ENCODE measurements around the gene VGLL3. TPM values are rescaled to one million over a fixed set of nuclear protein-coding genes. Genes with fewer than 3 reads are reported as not detected.

Gene VGLL3
- polyA plus RNA-seq, 1 donor from 2014 or later, result 0.06 TPM

DNA sequence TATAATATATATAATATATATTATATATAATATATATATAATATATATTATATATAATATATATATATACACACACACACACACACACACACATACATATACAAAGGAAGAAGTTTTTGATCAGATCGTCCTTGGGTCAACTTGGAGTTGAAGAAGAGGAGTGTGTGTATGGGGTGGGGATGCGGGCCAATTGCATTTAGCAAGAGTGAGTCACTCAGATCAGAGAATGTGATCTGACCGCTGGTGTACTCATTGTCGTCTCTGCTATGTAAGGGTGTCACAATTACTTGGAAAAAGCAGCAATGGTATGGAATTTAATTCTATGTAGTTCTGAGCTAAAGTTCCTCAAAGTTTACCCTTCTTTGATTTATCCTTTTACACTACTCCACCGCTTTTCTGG, 4.6 kb upstream of the VGLL3 start:
- H3K9ac ChIP-seq (ENCODE audit: low read length), result no peak overlapping the region
- H2AFZ ChIP-seq (ENCODE audit: low read depth, low read length), result no peak overlapping the region
- H3K27me3 ChIP-seq (ENCODE audit: insufficient read depth, low read depth, low read length), result no peaks in the 10 kb centered on the region
- no peaks in the 10 kb centered on the region for H3K9me3 ChIP-seq (ENCODE audit: low read length)
- H3K9me2 ChIP-seq (ENCODE audit: insufficient read depth, low read length), result no peaks in the 10 kb centered on the region
- H3K36me3 ChIP-seq (ENCODE audit: insufficient read depth, low read length), result no peaks in the 10 kb centered on the region
- TF ChIP-seq SMC3 (conservative IDR thresholded peaks at IDR 0.05; ENCODE audit: poor library complexity) (no peak), REST (IDR thresholded peaks at IDR 0.05; ENCODE audit: borderline replicate concordance) (no peak), POLR2AphosphoS5 (IDR thresholded peaks at IDR 0.05) (no peak), RAD21 (conservative IDR thresholded peaks at IDR 0.05) (no peak), EZH2 (IDR thresholded peaks at IDR 0.05; ENCODE audit: borderline replicate concordance, insufficient read depth, low read length, poor library complexity, severe bottlenecking) (no peak), MXI1 (conservative IDR thresholded peaks at IDR 0.05; ENCODE audit: poor library complexity, severe bottlenecking) (no peak), EP300 (conservative IDR thresholded peaks at IDR 0.05; ENCODE audit: poor library complexity, severe bottlenecking) (no peak), TAF1 (IDR thresholded peaks at IDR 0.05; ENCODE audit: low read depth) (no peak)
- TF ChIP-seq, protein P1, sequence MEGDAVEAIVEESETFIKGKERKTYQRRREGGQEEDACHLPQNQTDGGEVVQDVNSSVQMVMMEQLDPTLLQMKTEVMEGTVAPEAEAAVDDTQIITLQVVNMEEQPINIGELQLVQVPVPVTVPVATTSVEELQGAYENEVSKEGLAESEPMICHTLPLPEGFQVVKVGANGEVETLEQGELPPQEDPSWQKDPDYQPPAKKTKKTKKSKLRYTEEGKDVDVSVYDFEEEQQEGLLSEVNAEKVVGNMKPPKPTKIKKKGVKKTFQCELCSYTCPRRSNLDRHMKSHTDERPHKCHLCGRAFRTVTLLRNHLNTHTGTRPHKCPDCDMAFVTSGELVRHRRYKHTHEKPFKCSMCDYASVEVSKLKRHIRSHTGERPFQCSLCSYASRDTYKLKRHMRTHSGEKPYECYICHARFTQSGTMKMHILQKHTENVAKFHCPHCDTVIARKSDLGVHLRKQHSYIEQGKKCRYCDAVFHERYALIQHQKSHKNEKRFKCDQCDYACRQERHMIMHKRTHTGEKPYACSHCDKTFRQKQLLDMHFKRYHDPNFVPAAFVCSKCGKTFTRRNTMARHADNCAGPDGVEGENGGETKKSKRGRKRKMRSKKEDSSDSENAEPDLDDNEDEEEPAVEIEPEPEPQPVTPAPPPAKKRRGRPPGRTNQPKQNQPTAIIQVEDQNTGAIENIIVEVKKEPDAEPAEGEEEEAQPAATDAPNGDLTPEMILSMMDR (IDR thresholded peaks at IDR 0.05; ENCODE audit: poor library complexity, severe bottlenecking), result no peak
- no peaks in the 10 kb centered on the region for H4K20me1 ChIP-seq (ENCODE audit: insufficient read depth)
- no peak overlapping the region for H3K4me2 ChIP-seq (ENCODE audit: low read length)
- H3F3A ChIP-seq (ENCODE audit: insufficient read depth, low read length, poor library complexity, severe bottlenecking), result no peaks in the 10 kb centered on the region
- no peak overlapping the region for H3K4me3 ChIP-seq (ENCODE audit: low read length)
- H3K27ac ChIP-seq (ENCODE audit: low read length), result no peak overlapping the region
- H3K79me2 ChIP-seq (replicated peaks; ENCODE audit: insufficient read depth, low read length), result no peaks in the 10 kb centered on the region

DNA sequence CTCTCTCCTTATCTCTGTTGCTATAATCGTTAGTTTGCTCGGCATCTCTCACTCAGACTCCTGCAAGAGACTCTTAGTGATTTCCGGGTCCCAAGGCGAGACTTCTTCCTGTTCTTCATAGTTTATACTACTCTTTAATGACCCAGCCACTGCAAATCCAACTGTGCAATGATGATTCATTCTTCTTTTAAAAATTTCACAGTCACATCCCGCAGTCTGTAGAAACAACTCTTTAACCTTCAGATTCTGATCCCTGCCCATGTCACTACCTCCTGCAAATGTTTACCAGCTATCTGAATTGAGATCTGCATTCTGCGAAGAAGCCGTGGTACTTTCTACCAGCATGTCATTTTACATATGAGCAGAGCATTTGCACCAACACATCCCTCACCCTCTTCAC, 2.8 kb upstream of the VGLL3 start:
- no peak for TF ChIP-seq REST (IDR thresholded peaks at IDR 0.05; ENCODE audit: borderline replicate concordance)
- Histone ChIP-seq H3K27ac (ENCODE audit: low read length) (no peak overlapping the region), H3K9ac (ENCODE audit: low read length) (no peak overlapping the region), H4K20me1 (ENCODE audit: insufficient read depth) (no peaks in the 10 kb centered on the region), H3K9me2 (ENCODE audit: insufficient read depth, low read length) (no peaks in the 10 kb centered on the region), H3K9me3 (ENCODE audit: low read length) (no peaks in the 10 kb centered on the region), H3K4me2 (ENCODE audit: low read length) (no peak overlapping the region), H3K27me3 (ENCODE audit: insufficient read depth, low read depth, low read length) (peaks cover 18% of the 10 kb centered on the region), H3F3A (ENCODE audit: insufficient read depth, low read length, poor library complexity, severe bottlenecking) (no peaks in the 10 kb centered on the region), H3K4me3 (ENCODE audit: low read length) (no peak overlapping the region), H3K79me2 (replicated peaks; ENCODE audit: insufficient read depth, low read length) (no peaks in the 10 kb centered on the region), H2AFZ (ENCODE audit: low read depth, low read length) (no peak overlapping the region), H3K36me3 (ENCODE audit: insufficient read depth, low read length) (no peaks in the 10 kb centered on the region)
